Erythroblast (primary cell): ENCODE results near the gene MAML2.

Experiments used
- DNase-seq, 2 experiments: peaks; one replicate each; lab custom pipeline; 2025; lab: John Stamatoyannopoulos, UW
- GATA1 ChIP-seq: IDR thresholded peaks from 2 replicates; pipeline ENCODE4 v1.6.1; 2011; ENCODE audit warnings: low read depth, mild to moderate bottlenecking, control low read depth, low read length, moderate library complexity
- POLR2A ChIP-seq: IDR thresholded peaks from 2 replicates; pipeline ENCODE4 v1.6.1; 2011; ENCODE audit warnings: mild to moderate bottlenecking, low read length

MAML2 gene

DNA sequence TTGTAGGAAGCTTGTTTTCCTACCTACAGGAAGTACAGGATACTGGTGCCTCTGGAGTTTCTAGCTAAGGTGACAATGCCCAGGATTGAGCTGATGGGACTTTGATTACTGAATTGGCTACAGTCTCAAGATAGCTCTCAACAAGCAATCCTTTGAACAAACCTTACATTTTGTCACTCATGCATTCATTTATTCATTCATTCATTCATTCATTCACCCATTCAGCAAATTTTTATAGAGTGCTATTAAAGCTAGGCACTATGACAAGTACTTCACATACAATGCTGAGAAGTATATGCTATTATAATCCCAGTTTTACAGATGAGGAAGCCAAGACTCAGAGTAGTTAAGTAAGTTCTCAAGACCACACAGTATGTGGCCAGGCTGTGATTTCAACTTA, 316.0 kb downstream of the MAML2 start:
- no peak for DNase-seq
- TF ChIP-seq POLR2A (no peak), GATA1 (no peak)

DNA sequence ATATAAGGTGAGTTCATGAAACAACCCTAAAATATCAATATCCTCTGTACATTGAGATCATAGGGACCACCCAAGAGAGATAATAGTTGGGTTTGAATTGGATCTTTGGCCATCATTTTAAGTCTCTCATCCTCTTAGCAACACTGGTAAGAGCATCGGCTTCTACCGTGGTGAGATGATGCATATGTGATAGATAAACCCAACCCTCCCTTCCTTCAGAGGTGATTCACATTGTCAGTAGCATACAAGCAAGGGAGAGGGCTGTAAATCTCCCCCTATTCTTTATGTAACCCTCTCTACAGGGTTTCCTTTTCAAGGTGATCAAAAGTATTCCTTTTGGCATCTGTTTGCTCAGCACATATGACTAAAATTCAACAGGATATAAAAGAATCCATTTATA, 316.7 kb downstream of the MAML2 start:
- no peak for DNase-seq
- TF ChIP-seq GATA1 (no peak), POLR2A (no peak)

DNA sequence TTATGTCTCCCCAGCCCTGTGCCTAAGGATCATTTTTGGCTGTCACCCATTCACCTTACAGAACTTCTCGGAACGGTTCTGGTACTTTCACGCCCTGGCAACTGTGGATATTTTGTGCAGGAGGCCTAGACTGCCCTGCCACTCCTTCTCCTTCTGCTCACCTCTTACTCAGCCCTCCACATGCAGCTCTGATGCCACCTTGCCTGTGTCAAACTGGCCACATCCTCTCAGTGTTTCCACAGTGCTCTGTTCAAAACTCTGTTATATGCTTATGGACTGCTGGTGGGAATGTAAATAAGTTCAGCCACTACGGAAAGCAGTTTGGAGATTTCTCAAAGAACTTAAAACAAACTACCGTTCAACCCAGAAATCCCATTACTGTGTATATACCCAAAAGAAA, 318.3 kb downstream of the MAML2 start:
- TF ChIP-seq POLR2A (no peak), GATA1 (no peak)
- no peak for DNase-seq

DNA sequence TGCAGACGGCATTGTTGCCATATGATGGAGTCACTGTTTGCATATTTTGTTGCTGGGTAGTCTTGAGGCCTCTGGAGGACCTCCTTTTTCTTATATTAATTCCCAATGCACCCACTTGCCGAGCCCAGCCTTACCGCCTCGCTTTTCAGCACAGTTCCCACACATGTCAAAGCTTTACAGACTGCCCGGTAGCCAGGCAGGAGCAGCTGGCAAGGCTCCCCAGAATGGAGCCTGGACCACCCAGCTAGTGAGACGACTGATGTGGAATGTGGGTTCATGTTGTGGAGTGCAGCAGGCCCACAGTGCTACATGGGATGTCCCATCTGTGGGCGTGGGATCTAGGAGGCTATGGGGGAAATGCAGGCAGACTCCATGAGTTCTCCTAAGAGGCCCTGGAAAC, 319.7 kb downstream of the MAML2 start:
- TF ChIP-seq GATA1 = no peak
- no peak for TF ChIP-seq POLR2A

DNA sequence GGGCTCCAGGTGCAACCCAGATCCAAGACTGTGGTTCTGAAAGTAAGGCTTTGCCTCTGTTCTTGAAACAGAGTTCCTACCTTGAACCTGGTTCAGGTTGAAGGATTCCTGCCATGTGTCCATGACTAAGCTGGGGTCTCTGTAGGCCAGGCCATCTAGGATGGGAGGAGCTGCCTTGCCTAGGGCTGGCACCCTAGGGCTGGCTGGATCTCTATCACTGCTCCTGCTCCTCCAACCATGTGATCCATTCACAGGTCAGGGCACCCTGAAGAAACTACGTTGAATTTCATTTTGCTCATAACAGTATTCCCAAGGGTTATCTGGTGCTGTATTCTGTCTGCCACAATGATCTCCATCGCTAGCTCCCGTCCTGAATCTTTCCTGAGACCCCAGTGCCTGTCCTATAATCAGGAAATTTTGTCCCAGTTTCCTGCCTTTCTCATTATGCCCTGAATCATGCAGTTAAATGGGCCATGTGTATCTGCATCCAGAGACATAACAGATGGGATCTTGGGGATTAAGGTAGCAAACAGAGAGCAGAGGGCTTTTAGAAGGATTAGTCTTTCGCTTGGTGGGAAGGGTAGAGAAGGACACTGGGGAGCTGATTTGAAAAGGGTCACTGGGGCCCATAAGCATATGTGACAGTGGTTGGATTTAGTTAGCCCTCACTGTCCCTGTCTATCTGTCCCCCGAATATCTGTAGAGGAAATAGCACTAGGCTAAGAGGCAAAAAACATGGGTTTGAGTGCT, 320.9 kb downstream of the MAML2 start:
- no peak for DNase-seq
- TF ChIP-seq GATA1 (no peak), POLR2A (no peak)

More for the DNA sequence above, 319.7 kb downstream of the MAML2 start:
- no peak for DNase-seq

DNA sequence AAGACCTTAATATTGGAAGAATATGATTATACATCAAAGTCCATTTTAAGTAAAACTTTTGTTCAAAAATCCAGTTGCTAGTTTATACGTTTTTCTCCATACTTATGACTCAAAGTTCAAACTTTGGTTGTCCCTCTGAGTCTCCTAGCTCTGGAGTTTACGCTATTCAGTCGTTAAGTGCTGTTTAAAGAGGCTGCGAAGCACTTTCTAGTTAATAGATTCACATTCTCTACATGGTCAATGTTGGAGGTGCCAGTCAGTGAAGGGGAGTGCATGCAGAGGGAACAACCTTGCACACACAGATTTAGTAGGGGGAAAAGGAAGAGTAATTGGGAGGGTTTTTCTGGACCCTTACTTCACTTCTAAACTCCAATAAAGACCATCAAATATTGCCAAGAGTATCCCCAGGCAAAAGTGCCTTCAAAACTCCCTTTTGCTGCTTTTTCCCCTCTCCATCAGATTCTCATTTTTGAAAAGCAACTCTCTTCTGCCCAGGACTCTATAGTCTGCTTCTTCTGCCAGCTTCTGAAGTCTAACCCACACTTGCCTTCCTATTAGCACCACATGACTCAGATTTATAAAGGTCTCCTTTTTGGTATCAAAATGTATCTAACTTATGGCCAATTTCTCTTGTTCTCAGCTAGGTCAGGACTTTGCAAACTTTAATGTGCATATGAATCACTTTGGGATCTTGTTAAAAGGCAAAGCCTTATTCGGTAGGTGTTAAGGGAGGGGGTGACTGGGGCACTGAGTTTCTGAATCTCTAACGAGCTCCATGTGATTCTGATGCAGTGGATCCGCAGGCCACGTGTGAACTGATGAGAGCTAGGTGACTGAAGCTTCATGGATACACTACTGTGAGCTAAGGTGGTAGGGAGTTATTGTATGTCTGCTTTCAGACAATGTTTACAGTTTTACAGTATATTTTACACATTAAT, 322.9 kb downstream of the MAML2 start:
- no peak for TF ChIP-seq POLR2A
- no peak for TF ChIP-seq GATA1

DNA sequence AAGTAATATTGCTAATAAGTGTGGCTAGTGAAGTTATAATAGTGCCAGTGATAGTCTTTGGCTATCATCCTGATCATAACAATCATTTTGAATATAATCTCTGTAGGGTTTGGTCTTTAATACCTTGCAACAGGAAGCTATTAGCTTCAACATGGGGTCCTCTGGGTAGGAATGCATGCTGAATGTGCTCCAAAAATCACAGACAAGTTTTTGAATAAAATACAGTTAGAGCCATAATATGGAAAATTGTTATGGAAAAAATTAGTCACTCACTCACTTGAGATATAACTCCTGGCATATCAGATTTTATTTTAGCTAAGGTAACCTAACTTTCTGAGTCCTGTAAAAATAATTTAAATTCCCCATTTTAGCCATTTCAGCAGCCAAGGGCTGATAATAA, 323.7 kb downstream of the MAML2 start:
- TF ChIP-seq GATA1 = no peak
- no peak for TF ChIP-seq POLR2A
- no peak for DNase-seq

More for the DNA sequence above, 322.9 kb downstream of the MAML2 start:
- no peak for DNase-seq

DNA sequence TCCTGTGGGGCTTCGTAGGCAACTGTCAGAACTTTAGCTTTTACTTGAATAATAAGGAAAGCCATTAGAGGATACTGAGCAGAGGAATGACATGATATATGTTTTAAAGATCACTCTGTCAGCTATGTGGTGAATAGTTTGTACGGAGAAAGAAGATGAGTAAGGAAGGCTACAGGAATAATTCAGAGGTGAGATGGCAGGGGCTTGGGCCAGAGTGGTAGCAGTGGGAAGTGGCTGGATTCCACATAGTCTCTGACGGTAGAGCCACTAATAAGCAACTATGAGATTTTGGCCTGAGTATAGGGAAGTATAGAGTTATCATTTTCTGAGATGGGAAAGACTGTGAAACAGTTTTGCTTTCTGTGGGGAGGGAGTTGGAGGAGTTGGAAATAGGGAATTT, 325.1 kb downstream of the MAML2 start:
- no peak for DNase-seq
- no peak for TF ChIP-seq GATA1
- no peak for TF ChIP-seq POLR2A

DNA sequence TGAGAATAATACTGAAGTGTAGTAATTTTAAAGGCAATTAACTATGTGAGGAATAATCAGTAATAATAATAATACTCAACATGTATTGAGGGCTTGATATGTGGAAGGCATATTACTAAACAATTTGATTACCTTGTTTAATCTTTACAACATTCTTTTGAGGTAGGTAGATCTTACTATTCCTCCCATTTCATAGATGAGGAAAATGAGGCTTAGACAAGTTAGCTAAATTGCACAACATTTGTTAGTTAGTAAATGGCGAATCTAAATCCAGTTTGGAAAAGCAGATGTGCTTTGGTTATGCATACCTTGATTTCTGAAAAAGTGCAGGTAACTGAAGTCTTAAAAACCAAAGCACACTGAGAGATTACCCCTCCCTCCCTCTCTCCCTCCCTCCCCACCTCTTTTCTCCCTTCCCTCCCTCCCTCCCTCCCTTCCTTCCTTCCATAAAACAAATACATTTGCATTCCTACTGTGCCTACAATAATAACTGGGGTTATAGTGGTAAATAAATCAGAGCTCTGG, 326.0 kb downstream of the MAML2 start:
- TF ChIP-seq GATA1 = no peak
- TF ChIP-seq POLR2A = no peak
- DNase-seq = no peak

DNA sequence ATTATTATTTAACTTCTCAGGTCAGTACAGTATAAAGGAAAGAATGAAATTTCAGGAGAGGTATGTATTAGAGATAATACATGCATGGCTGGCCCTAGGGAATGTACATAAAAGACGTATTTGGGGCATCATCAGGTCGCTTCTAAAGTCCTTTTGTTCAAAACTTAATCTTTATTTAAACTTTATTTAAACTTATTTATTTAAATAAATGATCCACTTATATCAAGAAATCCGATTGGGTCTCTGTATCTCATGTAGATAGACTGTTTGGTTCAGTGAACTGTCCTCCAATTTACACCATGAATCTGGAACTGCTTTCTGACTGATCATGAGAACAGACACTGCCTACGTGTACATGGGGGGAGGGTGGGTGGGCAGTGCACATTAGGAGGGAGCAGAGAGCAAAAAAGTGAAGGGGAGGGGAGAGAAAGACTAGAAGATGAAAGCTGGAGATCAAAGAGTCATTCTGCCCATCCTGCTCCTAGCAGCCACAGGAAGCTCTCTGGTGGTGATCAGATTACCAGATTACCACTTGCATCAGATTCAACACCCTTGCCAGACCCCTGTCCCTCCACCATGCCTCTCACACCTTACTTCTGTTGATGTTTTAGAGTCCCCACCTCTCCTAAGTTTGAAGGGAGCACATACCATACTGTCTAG, 327.0 kb downstream of the MAML2 start:
- DNase-seq = no peak
- TF ChIP-seq GATA1 (no peak), POLR2A (no peak)

DNA sequence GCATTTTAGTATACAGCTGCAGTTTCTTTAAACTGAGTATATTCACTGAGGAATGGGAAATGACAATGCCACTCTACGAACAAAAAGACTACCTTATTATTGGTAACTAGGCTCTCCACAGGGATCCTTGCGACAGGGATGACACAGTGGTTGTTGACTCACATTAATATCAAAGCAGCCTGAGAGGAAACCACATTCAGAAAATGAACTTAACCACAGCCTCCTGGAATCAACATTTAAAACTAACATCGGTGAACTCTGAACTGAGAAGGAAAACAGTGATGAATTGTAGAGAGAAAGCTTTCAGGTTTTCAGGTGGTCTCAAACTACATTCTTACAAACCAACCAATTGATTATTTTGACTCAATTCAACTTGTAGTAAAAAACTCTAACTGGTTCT, 328.8 kb downstream of the MAML2 start:
- DNase-seq = no peak
- TF ChIP-seq POLR2A = no peak

DNA sequence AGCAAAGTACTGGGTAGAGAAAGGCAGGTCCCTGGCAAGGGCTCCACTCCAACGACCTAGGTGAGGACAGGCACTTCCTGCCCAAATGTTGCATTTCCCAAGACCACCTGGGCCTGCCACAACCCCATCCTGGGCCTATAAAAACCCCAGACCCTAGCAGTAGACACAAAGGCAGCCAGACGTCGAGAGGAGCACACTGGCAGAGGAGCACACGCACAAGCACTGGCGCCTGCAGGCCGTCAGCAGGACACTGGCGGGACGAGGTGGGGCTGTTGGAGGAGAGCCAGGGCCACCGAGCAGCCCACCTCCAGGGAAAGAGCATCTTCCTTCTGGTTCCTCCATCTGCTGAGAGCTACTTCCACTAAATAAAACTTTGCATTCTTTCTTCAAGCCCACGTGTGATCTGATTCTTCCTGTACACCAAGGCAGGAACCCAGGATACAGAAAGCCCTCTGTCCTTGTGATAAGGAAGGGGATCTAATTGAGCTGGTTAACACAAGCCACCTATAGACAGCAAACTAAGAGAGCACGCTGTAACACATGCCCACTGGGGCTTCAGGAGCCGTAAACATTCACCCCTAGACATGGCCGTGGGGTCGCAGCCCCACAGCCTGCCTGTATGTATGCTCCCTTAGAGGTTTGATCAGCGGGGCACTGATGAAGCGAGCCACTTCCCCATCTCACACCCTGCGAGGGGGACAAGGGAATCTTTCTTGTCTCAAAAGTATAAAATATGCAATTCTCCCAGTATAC, 329.4 kb downstream of the MAML2 start:
- DNase-seq = no peak
- no peak for TF ChIP-seq GATA1
